A549 (cell line): ENCODE measurements around the gene ALG10.

Source experiments
- EP300 ChIP-seq, 2 experiments: fragments of >200 bp; sonication (Bioruptor Twin); formaldehyde crosslinking; IDR thresholded peaks; 2 replicates in 1 of 2; 3 replicates in 1 of 2; pipeline ENCODE4 v1.6.1; 2016 to 2017
- FOSL2 ChIP-seq, 2 experiments: fragments of 450-650 bp in 1 of 2; fragments of >200 bp in 1 of 2; sonication (Bioruptor Twin) in 1 of 2; formaldehyde crosslinking; IDR thresholded peaks; 2 replicates each; pipeline versions ENCODE4 v1.5.0 to v1.6.1; 2016 to 2020; ENCODE audit warnings: mild to moderate bottlenecking in 1 of 2, moderate library complexity in 1 of 2
- HDAC2 ChIP-seq: fragments of 200-600 bp; sonication (generic); IDR thresholded peaks from 2 replicates; pipeline ENCODE4 v1.6.1; 2016
- JUN ChIP-seq, 2 experiments: fragments of >200 bp; sonication (Bioruptor Twin); formaldehyde crosslinking; IDR thresholded peaks; 2 replicates in 1 of 2; 3 replicates in 1 of 2; pipeline ENCODE4 v1.6.1; 2016 to 2017
- POLR2A ChIP-seq: IDR thresholded peaks from 2 replicates; pipeline ENCODE4 v1.6.1; 2012; ENCODE audit warnings: mild to moderate bottlenecking, low read length
- RAD21 ChIP-seq, 2 experiments: fragments of >200 bp in 1 of 2; sonication (Bioruptor Twin) in 1 of 2; formaldehyde crosslinking in 1 of 2; IDR thresholded peaks in 1 of 2; conservative IDR thresholded peaks in 1 of 2; 2 replicates in 1 of 2; 3 replicates in 1 of 2; pipeline ENCODE4 v1.6.1; 2012 to 2018; ENCODE audit warnings: inconsistent platforms in 1 of 2
- RCOR1 ChIP-seq: fragments of 150-350 bp; IDR thresholded peaks from 2 replicates; pipeline ENCODE4 v1.6.1; 2014; ENCODE audit warnings: antibody characterized with exemption, low read length, low read depth
- SMC3 ChIP-seq: fragments of >200 bp; sonication (Bioruptor Twin); formaldehyde crosslinking; IDR thresholded peaks from 3 replicates; pipeline ENCODE4 v1.6.1; 2018; ENCODE audit warnings: inconsistent platforms
- TF ChIP-seq, protein P1 (sequence below): fragments of >200 bp; sonication (Bioruptor Twin); formaldehyde crosslinking; IDR thresholded peaks from 3 replicates; pipeline ENCODE4 v1.5.1; 2016
- TF ChIP-seq, protein P2 (sequence below): fragments of 200-600 bp; sonication (generic); IDR thresholded peaks from 2 replicates; pipeline ENCODE4 v1.6.1; 2016; ENCODE audit warnings: antibody characterized with exemption, mild to moderate bottlenecking, moderate library complexity
- TF ChIP-seq, protein P3 (sequence below): fragments of 250-450 bp; sonication (Bioruptor Pico); IDR thresholded peaks from 2 replicates; pipeline ENCODE4 v1.5.0; 2021; ENCODE audit warnings: mild to moderate bottlenecking, moderate library complexity, borderline replicate concordance

DNA sequence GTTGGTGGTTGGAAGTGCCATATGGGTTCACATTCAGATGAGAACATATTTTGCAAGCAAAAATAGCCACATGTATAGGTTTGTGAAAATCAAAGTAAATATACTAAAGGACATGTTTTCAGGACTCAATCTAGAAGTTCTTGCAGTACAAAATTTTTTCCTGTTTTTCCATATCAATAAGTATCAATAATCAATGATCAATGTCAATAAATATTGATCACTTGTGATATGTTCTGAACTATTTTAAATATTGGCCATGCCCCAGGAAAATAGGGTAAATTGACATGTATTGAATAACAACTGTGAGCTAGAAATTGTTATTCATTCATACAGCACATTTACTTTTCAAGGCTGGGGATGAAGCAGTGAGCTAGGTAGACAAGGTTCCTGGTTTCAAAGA is 24.3 kb downstream of the ALG10 start:
- TF ChIP-seq RCOR1 (no peak), FOSL2 (IDR thresholded peaks at IDR 0.05) (no peak), FOSL2 (CRISPR knock-in tag; IDR thresholded peaks at IDR 0.05) (no peak), HDAC2 (no peak), EP300 (IDR thresholded peaks at IDR 0.05) (no peak), SMC3 (no peak), JUN (IDR thresholded peaks at IDR 0.05) (no peak), RAD21 (conservative IDR thresholded peaks at IDR 0.05 in 1 of 2, IDR thresholded peaks at IDR 0.05 in 1 of 2) (no peak), POLR2A (no peak)
- TF ChIP-seq, protein P1, sequence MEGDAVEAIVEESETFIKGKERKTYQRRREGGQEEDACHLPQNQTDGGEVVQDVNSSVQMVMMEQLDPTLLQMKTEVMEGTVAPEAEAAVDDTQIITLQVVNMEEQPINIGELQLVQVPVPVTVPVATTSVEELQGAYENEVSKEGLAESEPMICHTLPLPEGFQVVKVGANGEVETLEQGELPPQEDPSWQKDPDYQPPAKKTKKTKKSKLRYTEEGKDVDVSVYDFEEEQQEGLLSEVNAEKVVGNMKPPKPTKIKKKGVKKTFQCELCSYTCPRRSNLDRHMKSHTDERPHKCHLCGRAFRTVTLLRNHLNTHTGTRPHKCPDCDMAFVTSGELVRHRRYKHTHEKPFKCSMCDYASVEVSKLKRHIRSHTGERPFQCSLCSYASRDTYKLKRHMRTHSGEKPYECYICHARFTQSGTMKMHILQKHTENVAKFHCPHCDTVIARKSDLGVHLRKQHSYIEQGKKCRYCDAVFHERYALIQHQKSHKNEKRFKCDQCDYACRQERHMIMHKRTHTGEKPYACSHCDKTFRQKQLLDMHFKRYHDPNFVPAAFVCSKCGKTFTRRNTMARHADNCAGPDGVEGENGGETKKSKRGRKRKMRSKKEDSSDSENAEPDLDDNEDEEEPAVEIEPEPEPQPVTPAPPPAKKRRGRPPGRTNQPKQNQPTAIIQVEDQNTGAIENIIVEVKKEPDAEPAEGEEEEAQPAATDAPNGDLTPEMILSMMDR: no peak
- TF ChIP-seq, protein P2, sequence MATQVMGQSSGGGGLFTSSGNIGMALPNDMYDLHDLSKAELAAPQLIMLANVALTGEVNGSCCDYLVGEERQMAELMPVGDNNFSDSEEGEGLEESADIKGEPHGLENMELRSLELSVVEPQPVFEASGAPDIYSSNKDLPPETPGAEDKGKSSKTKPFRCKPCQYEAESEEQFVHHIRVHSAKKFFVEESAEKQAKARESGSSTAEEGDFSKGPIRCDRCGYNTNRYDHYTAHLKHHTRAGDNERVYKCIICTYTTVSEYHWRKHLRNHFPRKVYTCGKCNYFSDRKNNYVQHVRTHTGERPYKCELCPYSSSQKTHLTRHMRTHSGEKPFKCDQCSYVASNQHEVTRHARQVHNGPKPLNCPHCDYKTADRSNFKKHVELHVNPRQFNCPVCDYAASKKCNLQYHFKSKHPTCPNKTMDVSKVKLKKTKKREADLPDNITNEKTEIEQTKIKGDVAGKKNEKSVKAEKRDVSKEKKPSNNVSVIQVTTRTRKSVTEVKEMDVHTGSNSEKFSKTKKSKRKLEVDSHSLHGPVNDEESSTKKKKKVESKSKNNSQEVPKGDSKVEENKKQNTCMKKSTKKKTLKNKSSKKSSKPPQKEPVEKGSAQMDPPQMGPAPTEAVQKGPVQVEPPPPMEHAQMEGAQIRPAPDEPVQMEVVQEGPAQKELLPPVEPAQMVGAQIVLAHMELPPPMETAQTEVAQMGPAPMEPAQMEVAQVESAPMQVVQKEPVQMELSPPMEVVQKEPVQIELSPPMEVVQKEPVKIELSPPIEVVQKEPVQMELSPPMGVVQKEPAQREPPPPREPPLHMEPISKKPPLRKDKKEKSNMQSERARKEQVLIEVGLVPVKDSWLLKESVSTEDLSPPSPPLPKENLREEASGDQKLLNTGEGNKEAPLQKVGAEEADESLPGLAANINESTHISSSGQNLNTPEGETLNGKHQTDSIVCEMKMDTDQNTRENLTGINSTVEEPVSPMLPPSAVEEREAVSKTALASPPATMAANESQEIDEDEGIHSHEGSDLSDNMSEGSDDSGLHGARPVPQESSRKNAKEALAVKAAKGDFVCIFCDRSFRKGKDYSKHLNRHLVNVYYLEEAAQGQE: no peak
- TF ChIP-seq, protein P3, sequence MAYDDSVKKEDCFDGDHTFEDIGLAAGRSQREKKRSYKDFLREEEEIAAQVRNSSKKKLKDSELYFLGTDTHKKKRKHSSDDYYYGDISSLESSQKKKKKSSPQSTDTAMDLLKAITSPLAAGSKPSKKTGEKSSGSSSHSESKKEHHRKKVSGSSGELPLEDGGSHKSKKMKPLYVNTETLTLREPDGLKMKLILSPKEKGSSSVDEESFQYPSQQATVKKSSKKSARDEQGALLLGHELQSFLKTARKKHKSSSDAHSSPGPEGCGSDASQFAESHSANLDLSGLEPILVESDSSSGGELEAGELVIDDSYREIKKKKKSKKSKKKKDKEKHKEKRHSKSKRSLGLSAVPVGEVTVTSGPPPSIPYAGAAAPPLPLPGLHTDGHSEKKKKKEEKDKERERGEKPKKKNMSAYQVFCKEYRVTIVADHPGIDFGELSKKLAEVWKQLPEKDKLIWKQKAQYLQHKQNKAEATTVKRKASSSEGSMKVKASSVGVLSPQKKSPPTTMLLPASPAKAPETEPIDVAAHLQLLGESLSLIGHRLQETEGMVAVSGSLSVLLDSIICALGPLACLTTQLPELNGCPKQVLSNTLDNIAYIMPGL (CRISPR knock-in tag): no peak
